HepG2 (cell line): ENCODE data around the gene TP53BP2.

Experiments used
- EED ChIP-seq: sonication (generic); formaldehyde crosslinking; IDR thresholded peaks from 2 replicates; pipeline ENCODE4 v1.5.0; 2020; ENCODE audit warnings: mild to moderate bottlenecking, missing genetic modification reagents
- KDM5B ChIP-seq: sonication (generic); formaldehyde crosslinking; IDR thresholded peaks from 2 replicates; pipeline ENCODE4 v1.4.0; 2020; ENCODE audit warnings: missing genetic modification reagents, mild to moderate bottlenecking, borderline replicate concordance
- MXI1 ChIP-seq: IDR thresholded peaks from 3 replicates; pipeline ENCODE4 v1.6.1; 2012; ENCODE audit warnings: low read depth, low read length, inconsistent platforms, borderline replicate concordance
- RELA ChIP-seq: sonication (generic); formaldehyde crosslinking; IDR thresholded peaks from 2 replicates; pipeline ENCODE4 v1.4.0; 2020; ENCODE audit warnings: missing genetic modification reagents
- TARDBP ChIP-seq: sonication (generic); formaldehyde crosslinking; IDR thresholded peaks from 2 replicates; pipeline ENCODE4 v1.8.0; 2022; ENCODE audit warnings: mild to moderate bottlenecking, missing genetic modification reagents
- ZNF274 ChIP-seq: sonication (generic); formaldehyde crosslinking; IDR thresholded peaks from 2 replicates; pipeline ENCODE4 v1.5.1; 2020; ENCODE audit warnings: mild to moderate bottlenecking, missing genetic modification reagents
- ZNF768 ChIP-seq: sonication (generic); formaldehyde crosslinking; IDR thresholded peaks from 2 replicates; pipeline ENCODE4 v1.4.0; 2020; ENCODE audit warnings: missing genetic modification reagents
- TF ChIP-seq, protein P1 (sequence below): sonication (generic); formaldehyde crosslinking; IDR thresholded peaks from 2 replicates; pipeline ENCODE4 v1.5.0; 2020; ENCODE audit warnings: mild to moderate bottlenecking, missing genetic modification reagents, moderate library complexity
- TF ChIP-seq, protein P2 (sequence below): IDR thresholded peaks from 2 replicates; pipeline ENCODE4 v1.6.1; 2012; ENCODE audit warnings: inconsistent platforms
- TF ChIP-seq, protein P3 (sequence below): sonication (generic); formaldehyde crosslinking; IDR thresholded peaks from 2 replicates; pipeline ENCODE4 v1.8.1; 2022; ENCODE audit warnings: mild to moderate bottlenecking, missing genetic modification reagents

DNA sequence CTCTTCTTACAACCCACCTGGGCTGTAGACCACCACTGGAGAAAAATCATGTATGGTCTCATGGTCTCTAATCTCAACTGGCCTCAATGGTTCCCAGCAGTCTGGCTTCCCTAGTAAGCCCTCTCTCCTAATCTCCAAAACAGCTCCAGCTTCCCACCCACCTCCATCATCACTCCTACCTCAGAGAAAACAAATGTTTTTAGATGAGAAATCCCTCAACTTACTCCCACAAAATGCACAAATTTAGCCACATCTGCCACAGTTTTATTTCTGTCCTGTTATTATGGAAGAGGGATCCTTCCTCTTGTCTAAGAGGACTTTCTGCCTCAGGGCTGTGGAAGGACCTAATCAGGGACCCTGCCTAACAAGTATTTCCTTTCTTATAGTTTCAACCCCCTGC, 32.1 kb downstream of the TP53BP2 start:
- TF ChIP-seq, protein P1, sequence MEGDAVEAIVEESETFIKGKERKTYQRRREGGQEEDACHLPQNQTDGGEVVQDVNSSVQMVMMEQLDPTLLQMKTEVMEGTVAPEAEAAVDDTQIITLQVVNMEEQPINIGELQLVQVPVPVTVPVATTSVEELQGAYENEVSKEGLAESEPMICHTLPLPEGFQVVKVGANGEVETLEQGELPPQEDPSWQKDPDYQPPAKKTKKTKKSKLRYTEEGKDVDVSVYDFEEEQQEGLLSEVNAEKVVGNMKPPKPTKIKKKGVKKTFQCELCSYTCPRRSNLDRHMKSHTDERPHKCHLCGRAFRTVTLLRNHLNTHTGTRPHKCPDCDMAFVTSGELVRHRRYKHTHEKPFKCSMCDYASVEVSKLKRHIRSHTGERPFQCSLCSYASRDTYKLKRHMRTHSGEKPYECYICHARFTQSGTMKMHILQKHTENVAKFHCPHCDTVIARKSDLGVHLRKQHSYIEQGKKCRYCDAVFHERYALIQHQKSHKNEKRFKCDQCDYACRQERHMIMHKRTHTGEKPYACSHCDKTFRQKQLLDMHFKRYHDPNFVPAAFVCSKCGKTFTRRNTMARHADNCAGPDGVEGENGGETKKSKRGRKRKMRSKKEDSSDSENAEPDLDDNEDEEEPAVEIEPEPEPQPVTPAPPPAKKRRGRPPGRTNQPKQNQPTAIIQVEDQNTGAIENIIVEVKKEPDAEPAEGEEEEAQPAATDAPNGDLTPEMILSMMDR, result no peak
- TF ChIP-seq EED (no peak), TARDBP (no peak), ZNF274 (CRISPR knock-in tag) (no peak), KDM5B (no peak), RELA (CRISPR knock-in tag) (no peak), ZNF768 (CRISPR knock-in tag) (no peak), MXI1 (no peak)
- TF ChIP-seq, protein P2, sequence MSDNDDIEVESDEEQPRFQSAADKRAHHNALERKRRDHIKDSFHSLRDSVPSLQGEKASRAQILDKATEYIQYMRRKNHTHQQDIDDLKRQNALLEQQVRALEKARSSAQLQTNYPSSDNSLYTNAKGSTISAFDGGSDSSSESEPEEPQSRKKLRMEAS, result no peak
- TF ChIP-seq, protein P3, sequence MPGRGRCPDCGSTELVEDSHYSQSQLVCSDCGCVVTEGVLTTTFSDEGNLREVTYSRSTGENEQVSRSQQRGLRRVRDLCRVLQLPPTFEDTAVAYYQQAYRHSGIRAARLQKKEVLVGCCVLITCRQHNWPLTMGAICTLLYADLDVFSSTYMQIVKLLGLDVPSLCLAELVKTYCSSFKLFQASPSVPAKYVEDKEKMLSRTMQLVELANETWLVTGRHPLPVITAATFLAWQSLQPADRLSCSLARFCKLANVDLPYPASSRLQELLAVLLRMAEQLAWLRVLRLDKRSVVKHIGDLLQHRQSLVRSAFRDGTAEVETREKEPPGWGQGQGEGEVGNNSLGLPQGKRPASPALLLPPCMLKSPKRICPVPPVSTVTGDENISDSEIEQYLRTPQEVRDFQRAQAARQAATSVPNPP, result no peak
